Measurements from ENCODE around the gene MARCHF2. TPM values are rescaled to one million over a fixed set of nuclear protein-coding genes. Genes with fewer than 3 reads are reported as not detected.

MARCHF2 gene
- total RNA-seq, 6 donors from 2014 or later: 72.2 to 266 (median 111) TPM

DNA sequence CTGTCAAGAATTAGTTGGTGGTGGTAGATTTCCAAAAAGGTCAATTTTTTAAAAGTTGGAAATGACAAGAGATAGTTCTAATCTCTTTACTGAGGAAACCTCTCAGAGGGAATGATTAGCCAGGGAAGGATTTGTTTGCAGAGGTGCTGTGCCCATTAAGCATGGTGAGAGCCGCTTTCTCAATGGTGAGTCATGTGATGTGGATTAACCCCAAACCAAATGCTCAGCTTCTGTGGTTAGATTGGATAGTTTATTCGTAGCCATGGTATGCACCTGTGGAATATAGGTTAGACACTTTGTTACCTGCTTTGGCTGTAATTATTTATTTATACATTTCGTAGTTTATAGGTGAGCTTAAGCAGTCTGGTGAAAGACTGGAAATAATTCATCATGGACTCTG, 38.8 kb downstream of the MARCHF2 start:
- Histone ChIP-seq H3K36me3 (peaks cover 0 to 48% (median 13%) of the 10 kb centered on the region in 4 donors), H3K27ac (peak overlapping the region in 2 of 4 donors; percentile 35 to 42), H3K9me3 (no peaks in the 10 kb centered on the region), H3K4me1 (peaks cover 73 to 84% (median 78%) of the 10 kb centered on the region in 4 donors), H3K4me3 (peak overlapping the region in 1 of 4 donors; percentile 12), H3K27me3 (no peaks in the 10 kb centered on the region)
- TF ChIP-seq POLR2A (IDR thresholded peaks at IDR 0.05) (no peak), EP300 (IDR thresholded peaks at IDR 0.05) (no peak), POLR2AphosphoS5 (IDR thresholded peaks at IDR 0.05) (no peak)
- TF ChIP-seq, protein P1, sequence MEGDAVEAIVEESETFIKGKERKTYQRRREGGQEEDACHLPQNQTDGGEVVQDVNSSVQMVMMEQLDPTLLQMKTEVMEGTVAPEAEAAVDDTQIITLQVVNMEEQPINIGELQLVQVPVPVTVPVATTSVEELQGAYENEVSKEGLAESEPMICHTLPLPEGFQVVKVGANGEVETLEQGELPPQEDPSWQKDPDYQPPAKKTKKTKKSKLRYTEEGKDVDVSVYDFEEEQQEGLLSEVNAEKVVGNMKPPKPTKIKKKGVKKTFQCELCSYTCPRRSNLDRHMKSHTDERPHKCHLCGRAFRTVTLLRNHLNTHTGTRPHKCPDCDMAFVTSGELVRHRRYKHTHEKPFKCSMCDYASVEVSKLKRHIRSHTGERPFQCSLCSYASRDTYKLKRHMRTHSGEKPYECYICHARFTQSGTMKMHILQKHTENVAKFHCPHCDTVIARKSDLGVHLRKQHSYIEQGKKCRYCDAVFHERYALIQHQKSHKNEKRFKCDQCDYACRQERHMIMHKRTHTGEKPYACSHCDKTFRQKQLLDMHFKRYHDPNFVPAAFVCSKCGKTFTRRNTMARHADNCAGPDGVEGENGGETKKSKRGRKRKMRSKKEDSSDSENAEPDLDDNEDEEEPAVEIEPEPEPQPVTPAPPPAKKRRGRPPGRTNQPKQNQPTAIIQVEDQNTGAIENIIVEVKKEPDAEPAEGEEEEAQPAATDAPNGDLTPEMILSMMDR (IDR thresholded peaks at IDR 0.05): no peak
- 45 to 50% methylated on average over 3 of the region's 3 CpGs for WGBS, 2 donors
- ATAC-seq (ENCODE audit: low FRiP score in 2 of 2): peak; percentile 53 to 65
- peak in 1 of 2 donors; percentile 53 for DNase-seq

GRCh38 chr19:8452446-8453123, 39.5 kb downstream of the MARCHF2 start:
- H3K36me3 ChIP-seq: peaks cover 0 to 46% (median 13%) of the 10 kb centered on the region in 4 donors
- H3K27me3 ChIP-seq: no peaks in the 10 kb centered on the region
- TF ChIP-seq, protein P1 (IDR thresholded peaks at IDR 0.05): no peak
- no peak for TF ChIP-seq POLR2AphosphoS5 (IDR thresholded peaks at IDR 0.05)
- no peak for TF ChIP-seq POLR2A (IDR thresholded peaks at IDR 0.05)
- TF ChIP-seq EP300 (IDR thresholded peaks at IDR 0.05): no peak
- DNase-seq (peak in 1 of 2 donors; percentile 60), ATAC-seq (ENCODE audit: low FRiP score in 2 of 2) (no peak)
- WGBS, 2 donors: 59 to 68% methylated on average over 3 to 4 of the region's 4 CpGs
- H3K4me1 ChIP-seq: peaks cover 74 to 84% (median 77%) of the 10 kb centered on the region in 4 donors
- H3K9me3 ChIP-seq: no peaks in the 10 kb centered on the region
- H3K4me3 ChIP-seq: no peak overlapping the region
- peak overlapping the region in 2 of 4 donors; percentile 42 to 64 for H3K27ac ChIP-seq

DNA sequence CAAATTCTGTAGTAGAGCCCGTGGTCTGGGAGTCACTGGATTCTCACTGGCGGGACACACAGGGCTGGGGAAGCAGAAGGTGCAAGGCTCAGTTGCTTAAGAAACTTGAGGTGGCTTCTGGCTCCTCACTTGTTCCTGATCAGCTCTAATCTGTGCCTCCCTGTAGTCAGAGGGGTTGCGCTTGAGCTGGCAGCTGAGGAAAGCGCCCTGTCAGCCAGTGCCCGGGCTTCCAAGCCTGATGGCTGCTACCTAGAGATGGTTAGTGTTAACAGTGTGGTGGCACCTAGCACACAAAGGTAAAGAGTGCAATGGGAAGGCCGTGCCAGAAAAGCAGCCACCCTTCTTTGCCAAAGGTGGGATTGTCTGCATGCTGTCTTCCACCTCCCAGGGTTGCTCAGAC, 40.5 kb downstream of the MARCHF2 start:
- TF ChIP-seq POLR2AphosphoS5 (IDR thresholded peaks at IDR 0.05): no peak
- no peak for TF ChIP-seq POLR2A (IDR thresholded peaks at IDR 0.05)
- TF ChIP-seq EP300 (IDR thresholded peaks at IDR 0.05): no peak
- TF ChIP-seq, protein P1 (IDR thresholded peaks at IDR 0.05): no peak
- peaks cover 74 to 84% (median 77%) of the 10 kb centered on the region in 4 donors for H3K4me1 ChIP-seq
- H3K27me3 ChIP-seq: no peaks in the 10 kb centered on the region
- H3K36me3 ChIP-seq: peaks cover 0 to 40% (median 13%) of the 10 kb centered on the region in 4 donors
- peak overlapping the region in 1 of 4 donors; percentile 64 for H3K27ac ChIP-seq
- DNase-seq: no peak
- no peak for ATAC-seq (ENCODE audit: low FRiP score in 2 of 2)
- H3K9me3 ChIP-seq: no peaks in the 10 kb centered on the region
- H3K4me3 ChIP-seq: no peak overlapping the region
- 74 to 79% methylated on average over 5 of the region's 6 CpGs for WGBS, 2 donors

- 26 to 53% methylated on average over 1 of the region's 1 CpG for WGBS, 2 donors
- TF ChIP-seq EP300 (IDR thresholded peaks at IDR 0.05): no peak
- TF ChIP-seq, protein P1 (IDR thresholded peaks at IDR 0.05): no peak
- no peak for TF ChIP-seq POLR2A (IDR thresholded peaks at IDR 0.05)
- TF ChIP-seq POLR2AphosphoS5 (IDR thresholded peaks at IDR 0.05): no peak
- DNase-seq (no peak), ATAC-seq (ENCODE audit: low FRiP score in 2 of 2) (no peak)
- Histone ChIP-seq H3K4me3 (no peak overlapping the region), H3K9me3 (no peaks in the 10 kb centered on the region), H3K27ac (peak overlapping the region in 1 of 4 donors; percentile 64), H3K27me3 (no peaks in the 10 kb centered on the region), H3K4me1 (peaks cover 74 to 84% (median 77%) of the 10 kb centered on the region in 4 donors), H3K36me3 (peaks cover 0 to 40% (median 14%) of the 10 kb centered on the region in 4 donors)
Observed at GRCh38 chr19:8454218-8454617, 41.1 kb downstream of the MARCHF2 start.
